ENCODE results near the gene GLRX2. TPM values are rescaled to one million over a fixed set of nuclear protein-coding genes. Genes with fewer than 3 reads are reported as not detected.

Gene GLRX2
- polyA plus RNA-seq, 1 of the 3 experiments (the other 2 are of a cell fraction), result 12.8 TPM

DNA sequence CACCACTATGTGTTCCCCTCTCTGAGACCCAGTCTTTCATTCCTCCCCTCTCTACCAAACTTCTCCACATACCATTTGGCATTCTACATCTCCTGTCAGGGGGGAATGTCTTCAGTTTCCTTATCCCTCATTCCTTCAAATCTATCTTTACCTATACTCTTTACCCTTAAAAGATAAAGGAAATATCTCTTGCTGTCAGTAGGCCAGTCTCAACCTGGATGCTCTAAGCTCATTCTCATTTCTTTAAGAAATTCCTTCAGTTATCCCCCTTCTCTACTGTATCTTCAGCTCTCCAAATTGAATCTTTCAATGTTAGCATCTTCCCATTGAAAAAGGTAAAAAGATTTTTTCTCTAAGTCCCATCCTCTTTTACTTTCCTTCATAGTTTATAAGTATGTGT, 39.3 kb downstream of the GLRX2 start:
- H3K9me3 ChIP-seq, result no peaks in the 10 kb centered on the region
- TF ChIP-seq MEF2A (IDR thresholded peaks at IDR 0.05; ENCODE audit: borderline replicate concordance, low read depth) (no peak), MAX (IDR thresholded peaks at IDR 0.05; ENCODE audit: low read depth) (no peak), FOSL2 (IDR thresholded peaks at IDR 0.05; ENCODE audit: borderline replicate concordance, low read depth) (no peak), IRF3 (IDR thresholded peaks at IDR 0.05; ENCODE audit: low read depth, low read length) (no peak), RAD21 (IDR thresholded peaks at IDR 0.05; ENCODE audit: low read length) (no peak), MXI1 (IDR thresholded peaks at IDR 0.05; ENCODE audit: low read depth, low read length) (no peak), EZH2phosphoT487 (IDR thresholded peaks at IDR 0.05; ENCODE audit: borderline replicate concordance, low read depth) (no peak), JUND (IDR thresholded peaks at IDR 0.05) (no peak), PBX3 (IDR thresholded peaks at IDR 0.05) (no peak), SIN3A (IDR thresholded peaks at IDR 0.05; ENCODE audit: borderline replicate concordance, low read depth, low read length) (no peak), ELF1 (IDR thresholded peaks at IDR 0.05) (no peak)
- TF ChIP-seq, protein P1, sequence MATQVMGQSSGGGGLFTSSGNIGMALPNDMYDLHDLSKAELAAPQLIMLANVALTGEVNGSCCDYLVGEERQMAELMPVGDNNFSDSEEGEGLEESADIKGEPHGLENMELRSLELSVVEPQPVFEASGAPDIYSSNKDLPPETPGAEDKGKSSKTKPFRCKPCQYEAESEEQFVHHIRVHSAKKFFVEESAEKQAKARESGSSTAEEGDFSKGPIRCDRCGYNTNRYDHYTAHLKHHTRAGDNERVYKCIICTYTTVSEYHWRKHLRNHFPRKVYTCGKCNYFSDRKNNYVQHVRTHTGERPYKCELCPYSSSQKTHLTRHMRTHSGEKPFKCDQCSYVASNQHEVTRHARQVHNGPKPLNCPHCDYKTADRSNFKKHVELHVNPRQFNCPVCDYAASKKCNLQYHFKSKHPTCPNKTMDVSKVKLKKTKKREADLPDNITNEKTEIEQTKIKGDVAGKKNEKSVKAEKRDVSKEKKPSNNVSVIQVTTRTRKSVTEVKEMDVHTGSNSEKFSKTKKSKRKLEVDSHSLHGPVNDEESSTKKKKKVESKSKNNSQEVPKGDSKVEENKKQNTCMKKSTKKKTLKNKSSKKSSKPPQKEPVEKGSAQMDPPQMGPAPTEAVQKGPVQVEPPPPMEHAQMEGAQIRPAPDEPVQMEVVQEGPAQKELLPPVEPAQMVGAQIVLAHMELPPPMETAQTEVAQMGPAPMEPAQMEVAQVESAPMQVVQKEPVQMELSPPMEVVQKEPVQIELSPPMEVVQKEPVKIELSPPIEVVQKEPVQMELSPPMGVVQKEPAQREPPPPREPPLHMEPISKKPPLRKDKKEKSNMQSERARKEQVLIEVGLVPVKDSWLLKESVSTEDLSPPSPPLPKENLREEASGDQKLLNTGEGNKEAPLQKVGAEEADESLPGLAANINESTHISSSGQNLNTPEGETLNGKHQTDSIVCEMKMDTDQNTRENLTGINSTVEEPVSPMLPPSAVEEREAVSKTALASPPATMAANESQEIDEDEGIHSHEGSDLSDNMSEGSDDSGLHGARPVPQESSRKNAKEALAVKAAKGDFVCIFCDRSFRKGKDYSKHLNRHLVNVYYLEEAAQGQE (IDR thresholded peaks at IDR 0.05; ENCODE audit: low read depth, low read length), result no peak
- TF ChIP-seq, protein P2, sequence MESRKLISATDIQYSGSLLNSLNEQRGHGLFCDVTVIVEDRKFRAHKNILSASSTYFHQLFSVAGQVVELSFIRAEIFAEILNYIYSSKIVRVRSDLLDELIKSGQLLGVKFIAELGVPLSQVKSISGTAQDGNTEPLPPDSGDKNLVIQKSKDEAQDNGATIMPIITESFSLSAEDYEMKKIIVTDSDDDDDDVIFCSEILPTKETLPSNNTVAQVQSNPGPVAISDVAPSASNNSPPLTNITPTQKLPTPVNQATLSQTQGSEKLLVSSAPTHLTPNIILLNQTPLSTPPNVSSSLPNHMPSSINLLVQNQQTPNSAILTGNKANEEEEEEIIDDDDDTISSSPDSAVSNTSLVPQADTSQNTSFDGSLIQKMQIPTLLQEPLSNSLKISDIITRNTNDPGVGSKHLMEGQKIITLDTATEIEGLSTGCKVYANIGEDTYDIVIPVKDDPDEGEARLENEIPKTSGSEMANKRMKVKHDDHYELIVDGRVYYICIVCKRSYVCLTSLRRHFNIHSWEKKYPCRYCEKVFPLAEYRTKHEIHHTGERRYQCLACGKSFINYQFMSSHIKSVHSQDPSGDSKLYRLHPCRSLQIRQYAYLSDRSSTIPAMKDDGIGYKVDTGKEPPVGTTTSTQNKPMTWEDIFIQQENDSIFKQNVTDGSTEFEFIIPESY (IDR thresholded peaks at IDR 0.05; ENCODE audit: borderline replicate concordance, low read depth), result no peak
- no peak overlapping the region for H3K27ac ChIP-seq (ENCODE audit: low read depth in 2 of 2, low read length in 1 of 2)
- H4K20me1 ChIP-seq (ENCODE audit: insufficient read depth), result peaks cover 56% of the 10 kb centered on the region
- no peak overlapping the region for H3K4me3 ChIP-seq (ENCODE audit: low read depth in 2 of 2, low read length in 1 of 2)
- H3K4me2 ChIP-seq, result no peak overlapping the region
- peaks cover 94% of the 10 kb centered on the region for H3K79me2 ChIP-seq (ENCODE audit: insufficient read depth)
- H3K36me3 ChIP-seq (replicated peaks in 1 of 2; ENCODE audit: control insufficient read depth in 1 of 2, insufficient read depth in 2 of 2, low read length in 1 of 2), result peaks cover 8 to 21% of the 10 kb centered on the region in 2 experiments
- peaks cover 4% of the 10 kb centered on the region for H3F3A ChIP-seq (replicated peaks; ENCODE audit: insufficient read depth)
- ChIA-PET CTCF (interaction anchor here (0.6 kb wide), 1 partner anchor 10 kb away, joined by 3 read pairs; no protein-coding TSS in a partner anchor), POLR2A (no interaction called here)
- DNase-seq, result no peak
- H3K9me2 ChIP-seq, result no peaks in the 10 kb centered on the region
- H3K27me3 ChIP-seq (ENCODE audit: insufficient read depth), result no peaks in the 10 kb centered on the region
- H2AFZ ChIP-seq (ENCODE audit: low read depth), result no peak overlapping the region
- peaks cover 9 to 14% of the 10 kb centered on the region in 2 experiments; a peak in 3 of 4 replicates for H3K4me1 ChIP-seq (ENCODE audit: control insufficient read depth in 1 of 2, insufficient read depth in 2 of 2, low read depth in 1 of 2, low read length in 1 of 2)
- no peak overlapping the region for H3K9ac ChIP-seq
